Neural cell (in vitro differentiated cells): Measurements from ENCODE around the gene ETF1. TPM values are rescaled to one million over a fixed set of nuclear protein-coding genes. Genes with fewer than 3 reads are reported as not detected.

ENCODE experiments used
- H2AFZ ChIP-seq: fragments of 200-600, 300-800 bp; sonication (generic), shearing (Covaris generic); 2 replicates; pipeline ENCODE4 v1.6.0; 2014; ENCODE audit warnings: low read depth, mild to moderate bottlenecking, antibody characterized with exemption, low read length, moderate library complexity
- H3F3A ChIP-seq: fragments of 200-600 bp; shearing (Covaris generic); 2 replicates; pipeline ENCODE4 v1.6.1; 2016; ENCODE audit warnings: mild to moderate bottlenecking, moderate library complexity, mixed read lengths, antibody characterized with exemption, low read length; ENCODE audit not compliant: insufficient read depth, poor library complexity, severe bottlenecking
- H3K27ac ChIP-seq: fragments of 200-600, 300-800 bp; sonication (generic), shearing (Covaris generic); 2 replicates; pipeline ENCODE4 v1.5.1; 2014; ENCODE audit warnings: mild to moderate bottlenecking, low read length, moderate library complexity
- H3K27me3 ChIP-seq: fragments of 300-800, 200-600 bp; sonication (generic), shearing (Covaris generic); 2 replicates; pipeline ENCODE4 v1.6.0; 2014; ENCODE audit warnings: mild to moderate bottlenecking, low read depth, low read length, moderate library complexity; ENCODE audit not compliant: insufficient read depth
- H3K36me3 ChIP-seq: fragments of 300-800, 200-600 bp; sonication (generic), shearing (Covaris generic); 2 replicates; pipeline ENCODE4 v1.5.1; 2014; ENCODE audit warnings: mild to moderate bottlenecking, antibody characterized with exemption, low read length, moderate library complexity; ENCODE audit not compliant: insufficient read depth
- H3K4me2 ChIP-seq: fragments of 300-800, 200-600 bp; sonication (generic), shearing (Covaris generic); 2 replicates; pipeline ENCODE4 v1.6.0; 2014; ENCODE audit warnings: mild to moderate bottlenecking, low read length
- H3K4me3 ChIP-seq: fragments of 300-800, 200-600 bp; sonication (generic), shearing (Covaris generic); 2 replicates; pipeline ENCODE4 v1.5.1; 2014; ENCODE audit warnings: mild to moderate bottlenecking, low read length, moderate library complexity
- H3K79me2 ChIP-seq: fragments of 200-600 bp; shearing (Covaris generic); replicated peaks from 2 replicates; pipeline ENCODE4 v1.6.0; 2014; ENCODE audit warnings: mild to moderate bottlenecking, low read length, moderate library complexity; ENCODE audit not compliant: insufficient read depth
- H3K9ac ChIP-seq: fragments of 300-800, 200-600 bp; sonication (generic), shearing (Covaris generic); 2 replicates; pipeline ENCODE4 v1.6.1; 2016; ENCODE audit warnings: mild to moderate bottlenecking, low read length, mixed read lengths
- H3K9me2 ChIP-seq: fragments of 200-600 bp; shearing (Covaris generic); 2 replicates; pipeline ENCODE4 v1.6.1; 2016; ENCODE audit warnings: mild to moderate bottlenecking, low read length, mixed read lengths; ENCODE audit not compliant: insufficient read depth
- H3K9me3 ChIP-seq: fragments of 200-600, 300-800 bp; sonication (generic), shearing (Covaris generic); 2 replicates; pipeline ENCODE4 v1.6.1; 2016; ENCODE audit warnings: mild to moderate bottlenecking, mixed run types, low read length, moderate library complexity, mixed read lengths
- H4K20me1 ChIP-seq: fragments of 200-600 bp; shearing (Covaris generic); 2 replicates; pipeline ENCODE4 v1.6.1; 2016; ENCODE audit warnings: mild to moderate bottlenecking, mixed run types; ENCODE audit not compliant: insufficient read depth
- CTCF ChIP-seq: fragments of 450-650 bp; IDR thresholded peaks from 2 replicates; pipeline ENCODE4 v1.5.1; 2014; ENCODE audit warnings: antibody characterized with exemption, mild to moderate bottlenecking, moderate library complexity; ENCODE audit not compliant: poor library complexity, severe bottlenecking
- EP300 ChIP-seq: fragments of 450-650 bp; conservative IDR thresholded peaks from 2 replicates; pipeline ENCODE4 v1.6.1; 2014; ENCODE audit warnings: antibody characterized with exemption, mild to moderate bottlenecking, moderate library complexity; ENCODE audit not compliant: poor library complexity, severe bottlenecking
- EZH2 ChIP-seq: fragments of 200-600, 300-800 bp; shearing (Covaris generic), sonication (generic); IDR thresholded peaks from 2 replicates; pipeline ENCODE4 v1.6.1; 2014; ENCODE audit warnings: antibody characterized with exemption, low read length, borderline replicate concordance, mild to moderate bottlenecking; ENCODE audit not compliant: insufficient read depth, poor library complexity, severe bottlenecking
- MXI1 ChIP-seq: fragments of 450-650 bp; conservative IDR thresholded peaks from 2 replicates; pipeline ENCODE4 v1.6.1; 2014; ENCODE audit warnings: antibody characterized with exemption, mild to moderate bottlenecking; ENCODE audit not compliant: poor library complexity, severe bottlenecking
- POLR2AphosphoS5 ChIP-seq: IDR thresholded peaks from 2 replicates; pipeline ENCODE4 v1.6.1; 2012
- RAD21 ChIP-seq: fragments of 450-650 bp; conservative IDR thresholded peaks from 2 replicates; pipeline ENCODE4 v1.6.1; 2014; ENCODE audit warnings: antibody characterized with exemption, mild to moderate bottlenecking, moderate library complexity
- REST ChIP-seq: IDR thresholded peaks from 2 replicates; pipeline ENCODE4 v1.6.1; 2012; ENCODE audit warnings: borderline replicate concordance
- SMC3 ChIP-seq: fragments of 450-650 bp; conservative IDR thresholded peaks from 2 replicates; pipeline ENCODE4 v1.6.1; 2014; ENCODE audit warnings: antibody characterized with exemption, mild to moderate bottlenecking, moderate library complexity; ENCODE audit not compliant: poor library complexity
- TAF1 ChIP-seq: IDR thresholded peaks from 2 replicates; pipeline ENCODE4 v1.6.1; 2012; ENCODE audit warnings: low read depth
- polyA plus RNA-seq: library from polyadenylated mRNA; depleted of rRNA; stranded (reverse); fragments of >200 nt; gene quantifications from 2 replicates; pipeline ENCODE4 v1.2.3, GENCODE V29; 2014

Gene ETF1
- polyA plus RNA-seq, 1 donor from 2014 or later, result 62.1 TPM

GRCh38 chr5:138520971-138521370 lies 22.1 kb downstream of the ETF1 start:
- no peaks in the 10 kb centered on the region for H3K9me3 ChIP-seq
- peaks cover 9% of the 10 kb centered on the region for H3K79me2 ChIP-seq
- no peaks in the 10 kb centered on the region for H4K20me1 ChIP-seq
- H3K27me3 ChIP-seq, result no peaks in the 10 kb centered on the region
- H3K9ac ChIP-seq, result no peak overlapping the region
- H3K9me2 ChIP-seq, result no peaks in the 10 kb centered on the region
- H3K4me3 ChIP-seq, result no peak overlapping the region
- H3K4me2 ChIP-seq, result no peak overlapping the region
- H2AFZ ChIP-seq, result no peak overlapping the region
- no peaks in the 10 kb centered on the region for H3F3A ChIP-seq
- TF ChIP-seq EP300 (no peak), EZH2 (no peak), CTCF (no peak), SMC3 (no peak), RAD21 (no peak), MXI1 (no peak), REST (no peak), POLR2AphosphoS5 (no peak), TAF1 (no peak)
- H3K36me3 ChIP-seq, result no peaks in the 10 kb centered on the region
- no peak overlapping the region for H3K27ac ChIP-seq

GRCh38 chr5:138517437-138517836 lies 25.6 kb downstream of the ETF1 start:
- no peaks in the 10 kb centered on the region for H3K9me2 ChIP-seq

More at GRCh38 chr5:138517437-138517836, 25.6 kb downstream of the ETF1 start:
- Histone ChIP-seq H3K27me3 (no peaks in the 10 kb centered on the region), H3F3A (no peaks in the 10 kb centered on the region), H3K9ac (no peak overlapping the region), H3K4me3 (no peak overlapping the region), H3K27ac (no peak overlapping the region), H3K9me3 (no peaks in the 10 kb centered on the region), H2AFZ (no peak overlapping the region), H3K79me2 (peaks cover 5% of the 10 kb centered on the region), H3K36me3 (no peaks in the 10 kb centered on the region), H3K4me2 (no peak overlapping the region), H4K20me1 (no peaks in the 10 kb centered on the region)
- TF ChIP-seq MXI1 (no peak), EZH2 (no peak), EP300 (no peak), RAD21 (no peak), REST (no peak), SMC3 (no peak), CTCF (no peak), POLR2AphosphoS5 (no peak), TAF1 (no peak)
